ENCODE measurements around the gene RNF148. TPM values are rescaled to one million over a fixed set of nuclear protein-coding genes. Genes with fewer than 3 reads are reported as not detected.

Gene RNF148
- total RNA-seq, 2 experiments from 2014 or later = not detected

DNA sequence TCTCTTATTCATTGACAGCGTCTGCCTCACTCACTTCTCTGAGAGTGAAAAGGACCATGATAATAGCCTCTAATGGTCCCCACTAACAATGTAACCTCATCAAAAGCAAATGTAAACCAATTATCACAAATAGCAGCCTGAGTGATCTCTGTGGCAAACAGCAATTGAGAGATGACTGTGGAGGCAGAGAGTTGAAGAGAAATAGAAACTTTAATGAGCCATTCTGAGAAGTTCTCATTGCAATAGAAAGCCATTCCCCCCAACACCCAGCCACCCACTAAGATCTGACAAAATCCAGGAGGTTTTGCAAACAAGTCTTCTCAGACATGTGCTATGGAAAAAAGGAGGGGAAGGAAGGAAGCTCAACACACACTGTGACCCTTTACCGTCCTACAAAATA lies 44.2 kb upstream of the RNF148 start:
- TF ChIP-seq CTCF (IDR thresholded peaks at IDR 0.05) = no peak
- no peak overlapping the region for H3K27ac Mint-ChIP-seq
- DNase-seq = no peak
- no peak overlapping the region for H3K4me3 Mint-ChIP-seq
- Histone ChIP-seq H3K36me3 (ENCODE audit: insufficient read depth, low read length) (no peaks in the 10 kb centered on the region), H3K27me3 (ENCODE audit: control insufficient read depth in 1 of 2, insufficient read depth in 2 of 2, low read length in 2 of 2) (no peaks in the 10 kb centered on the region), H3K9me3 (ENCODE audit: control insufficient read depth in 1 of 2, insufficient read depth in 1 of 2, low read length in 2 of 2) (no peaks in the 10 kb centered on the region), H3K4me1 (ENCODE audit: insufficient read depth, low read length) (no peaks in the 10 kb centered on the region), H3K27ac (ENCODE audit: low read depth in 1 of 2, low read length in 2 of 2) (no peak overlapping the region), H3K4me3 (ENCODE audit: low read length) (no peak overlapping the region)
- H3K4me1 Mint-ChIP-seq (ENCODE audit: low read depth) = no peaks in the 10 kb centered on the region
- ATAC-seq (ENCODE audit: poor library complexity) = no peak
- ChIA-PET CTCF (interaction anchor here (0.6 kb wide), 1 partner anchor 85 kb away, joined by 3 read pairs; no protein-coding TSS in a partner anchor), POLR2A (no interaction called here)
- peaks cover 7% of the 10 kb centered on the region for H3K9me3 Mint-ChIP-seq
- intact Hi-C loops (cut with DNase I, micrococcal nuclease) = no loop called here
- H3K27me3 Mint-ChIP-seq = no peaks in the 10 kb centered on the region
- H3K36me3 Mint-ChIP-seq (ENCODE audit: low read depth) = no peaks in the 10 kb centered on the region

DNA sequence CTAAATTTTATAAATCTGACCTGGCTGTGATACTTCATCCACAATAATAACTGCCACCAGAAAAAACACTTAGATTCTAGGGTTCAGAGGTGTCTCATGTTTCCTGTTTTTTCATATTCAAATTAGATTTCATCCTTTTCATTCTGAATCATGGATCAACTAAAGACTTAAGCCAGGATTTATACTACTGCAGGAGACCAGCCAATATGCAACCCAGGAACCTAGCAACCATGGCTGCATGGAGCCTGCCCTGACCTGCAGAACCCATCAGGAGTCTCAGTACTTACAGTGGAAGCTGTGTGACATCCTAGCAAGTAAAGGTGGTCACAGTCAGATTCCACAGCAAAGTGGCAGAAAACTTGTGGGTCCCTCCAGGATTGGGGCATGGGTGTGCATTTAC lies 40.5 kb upstream of the RNF148 start:
- intact Hi-C loops (cut with DNase I, micrococcal nuclease) = no loop called here
- no peak for ATAC-seq (ENCODE audit: poor library complexity)
- no peaks in the 10 kb centered on the region for H3K27me3 ChIP-seq (ENCODE audit: control insufficient read depth in 1 of 2, insufficient read depth in 2 of 2, low read length in 2 of 2)
- CTCF ChIA-PET = no interaction called here
- H3K4me3 Mint-ChIP-seq = no peak overlapping the region
- no peak for DNase-seq
- POLR2A ChIA-PET = no interaction called here
- H3K9me3 ChIP-seq (ENCODE audit: control insufficient read depth in 1 of 2, insufficient read depth in 1 of 2, low read length in 2 of 2) = no peaks in the 10 kb centered on the region
- H3K4me1 ChIP-seq (ENCODE audit: insufficient read depth, low read length) = no peaks in the 10 kb centered on the region
- H3K27me3 Mint-ChIP-seq = no peaks in the 10 kb centered on the region
- no peaks in the 10 kb centered on the region for H3K36me3 Mint-ChIP-seq (ENCODE audit: low read depth)
- TF ChIP-seq CTCF (IDR thresholded peaks at IDR 0.05) = no peak
- no peak overlapping the region for H3K27ac ChIP-seq (ENCODE audit: low read depth in 1 of 2, low read length in 2 of 2)
- H3K4me1 Mint-ChIP-seq (ENCODE audit: low read depth) = no peaks in the 10 kb centered on the region
- peaks cover 3% of the 10 kb centered on the region for H3K9me3 Mint-ChIP-seq
- H3K36me3 ChIP-seq (ENCODE audit: insufficient read depth, low read length) = no peaks in the 10 kb centered on the region
- H3K27ac Mint-ChIP-seq = no peak overlapping the region
- H3K4me3 ChIP-seq (ENCODE audit: low read length) = no peak overlapping the region

DNA sequence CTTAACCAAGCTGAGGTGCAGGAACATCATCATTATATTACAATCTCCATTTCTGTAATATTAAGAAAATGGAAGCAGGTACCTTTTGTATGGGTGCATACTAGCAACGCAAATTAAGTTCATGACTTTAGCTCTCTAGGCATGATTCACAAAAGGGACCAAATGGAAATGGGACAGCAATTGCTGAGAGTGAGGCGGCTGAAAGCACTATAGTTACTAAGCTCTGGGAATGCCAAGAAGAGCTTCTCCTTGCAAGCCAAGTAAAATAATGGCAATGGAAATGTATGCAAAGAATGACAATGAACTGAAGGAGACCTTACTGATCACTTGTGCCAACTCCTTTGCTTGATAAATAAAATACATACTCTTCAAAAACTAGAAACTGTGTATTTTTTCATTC lies 36.2 kb upstream of the RNF148 start:
- ATAC-seq (ENCODE audit: poor library complexity) = no peak
- H3K36me3 ChIP-seq (ENCODE audit: insufficient read depth, low read length) = no peaks in the 10 kb centered on the region
- no peak overlapping the region for H3K4me3 ChIP-seq (ENCODE audit: low read length)
- DNase-seq = no peak
- no peaks in the 10 kb centered on the region for H3K27me3 Mint-ChIP-seq
- no peak overlapping the region for H3K27ac Mint-ChIP-seq
- H3K4me1 Mint-ChIP-seq (ENCODE audit: low read depth) = no peaks in the 10 kb centered on the region
- ChIA-PET CTCF (no interaction called here), POLR2A (no interaction called here)
- no peak for TF ChIP-seq CTCF (IDR thresholded peaks at IDR 0.05)
- H3K4me3 Mint-ChIP-seq = no peak overlapping the region
- no peaks in the 10 kb centered on the region for H3K27me3 ChIP-seq (ENCODE audit: control insufficient read depth in 1 of 2, insufficient read depth in 2 of 2, low read length in 2 of 2)
- H3K9me3 ChIP-seq (ENCODE audit: control insufficient read depth in 1 of 2, insufficient read depth in 1 of 2, low read length in 2 of 2) = peaks cover 0 to 3% of the 10 kb centered on the region in 2 experiments
- no peak overlapping the region for H3K27ac ChIP-seq (ENCODE audit: low read depth in 1 of 2, low read length in 2 of 2)
- no peaks in the 10 kb centered on the region for H3K36me3 Mint-ChIP-seq (ENCODE audit: low read depth)
- intact Hi-C loops (cut with DNase I, micrococcal nuclease) = no loop called here
- peaks cover 2% of the 10 kb centered on the region for H3K9me3 Mint-ChIP-seq
- H3K4me1 ChIP-seq (ENCODE audit: insufficient read depth, low read length) = no peaks in the 10 kb centered on the region

Measured in CD4-positive, alpha-beta T cell (primary cell).